ENCODE measurements around the gene CTAG1B. TPM values are rescaled to one million over a fixed set of nuclear protein-coding genes. Genes with fewer than 3 reads are reported as not detected.
A peak's percentile ranks its signal among the peaks of the same experiment; 100 is the strongest.
"Not testable (repeated sequence)": the region's sequence is repeated elsewhere in the genome, so short reads cannot be mapped to it uniquely, and the experiment has no call there.

Gene CTAG1B
- not detected in 2 replicates for total RNA-seq (2014; rRNA removed)
- not detected for polyA plus RNA-seq (2012)

DNA sequence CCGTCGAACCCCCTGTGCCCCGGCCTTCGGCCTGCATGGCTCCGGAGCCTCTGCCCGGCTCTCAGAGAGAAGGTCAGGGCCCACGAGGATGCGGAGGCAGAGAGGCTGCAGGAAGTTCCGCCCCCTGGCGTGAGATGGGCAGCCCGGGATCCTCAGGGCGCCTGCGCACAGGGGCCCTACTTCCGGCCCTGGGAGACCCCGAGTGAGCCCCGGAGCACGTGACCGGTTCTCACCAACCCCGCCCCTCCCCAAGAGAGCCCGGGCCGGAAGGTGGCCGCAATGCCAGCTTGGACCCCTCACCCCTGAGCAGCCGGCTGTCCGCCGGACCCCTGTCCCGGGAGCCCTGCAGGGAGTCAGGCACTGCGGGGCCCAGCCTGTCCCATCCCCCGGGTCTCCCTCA lies at the start of gene CTAG1B:
CTAG1B (minus strand) TSS at position 101 of the 400 bp plus-strand sequence; CDS start at position 37, 64 bp downstream.
- DNase-seq (ENCODE audit: low read depth): not testable (repeated sequence)

GRCh38 chrX:154661899-154662298 lies 42.8 kb upstream of the CTAG1B start:
- no peak for DNase-seq (ENCODE audit: low read depth)

DNA sequence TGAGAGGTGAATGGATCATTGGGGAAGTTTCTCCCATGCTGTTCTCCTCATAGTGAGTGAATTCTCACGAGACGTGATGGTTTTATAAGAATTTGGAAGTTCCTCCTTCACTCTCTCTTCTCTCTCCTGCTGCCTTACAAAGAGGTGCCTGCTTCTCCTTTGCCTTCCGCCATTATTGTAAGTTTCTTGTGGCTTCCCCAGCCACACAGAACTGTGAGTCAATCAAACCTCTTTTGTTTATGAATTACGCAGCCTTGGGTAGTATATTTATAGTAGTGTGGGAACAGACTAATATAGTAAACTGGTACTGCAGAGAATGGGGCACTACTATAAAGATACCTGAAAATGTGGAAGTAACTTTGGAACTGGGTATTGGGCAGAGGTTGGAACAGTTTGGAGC lies 42.1 kb upstream of the CTAG1B start:
- DNase-seq (ENCODE audit: low read depth): no peak

DNA sequence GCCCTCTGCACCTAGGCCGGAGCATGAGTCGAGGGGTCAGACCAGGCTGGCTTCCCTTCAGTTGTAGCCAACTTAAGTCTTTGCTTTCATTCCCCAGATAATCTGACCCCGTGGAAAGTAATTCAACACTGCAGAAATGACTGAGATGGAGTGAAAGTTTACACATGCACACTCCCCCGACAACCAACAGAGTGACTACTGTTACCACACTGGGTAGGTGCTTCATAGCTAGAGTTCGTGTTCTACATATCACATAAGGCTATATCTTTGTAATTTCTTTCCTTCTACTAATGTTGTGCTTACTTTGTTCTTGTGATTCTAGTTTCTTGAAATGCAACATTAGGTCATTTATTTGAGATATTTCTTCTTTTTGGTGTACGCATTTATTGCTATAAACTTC lies 41.5 kb upstream of the CTAG1B start:
- no peak for DNase-seq (ENCODE audit: low read depth)

DNA sequence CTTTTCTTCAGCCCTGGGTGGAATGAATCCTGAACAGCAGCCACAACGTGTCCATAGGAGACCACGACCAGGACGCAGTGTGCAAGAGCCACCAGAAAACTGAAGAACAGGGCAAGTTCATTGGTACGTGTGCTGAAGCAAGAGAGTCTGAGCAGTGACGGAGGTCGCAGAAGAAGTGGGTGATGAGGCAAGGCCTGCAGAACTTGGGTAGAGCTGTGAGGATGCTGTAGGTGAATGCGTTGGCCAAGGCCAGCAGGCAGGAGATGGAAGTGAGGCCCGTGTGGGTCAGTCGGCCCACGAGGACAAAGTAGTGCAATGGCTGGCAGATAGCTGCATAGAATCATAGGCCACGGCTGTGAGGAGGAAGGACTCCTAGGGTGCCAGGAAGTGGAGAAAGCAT lies 39.9 kb upstream of the CTAG1B start:
- DNase-seq (ENCODE audit: low read depth): no peak

- DNase-seq (ENCODE audit: low read depth): no peak
These were observed 39.1 kb upstream of the CTAG1B start for GRCh38 chrX:154658187-154658586.

GRCh38 chrX:154657226-154657805 lies 38.2 kb upstream of the CTAG1B start:
- DNase-seq (ENCODE audit: low read depth): no peak

DNA sequence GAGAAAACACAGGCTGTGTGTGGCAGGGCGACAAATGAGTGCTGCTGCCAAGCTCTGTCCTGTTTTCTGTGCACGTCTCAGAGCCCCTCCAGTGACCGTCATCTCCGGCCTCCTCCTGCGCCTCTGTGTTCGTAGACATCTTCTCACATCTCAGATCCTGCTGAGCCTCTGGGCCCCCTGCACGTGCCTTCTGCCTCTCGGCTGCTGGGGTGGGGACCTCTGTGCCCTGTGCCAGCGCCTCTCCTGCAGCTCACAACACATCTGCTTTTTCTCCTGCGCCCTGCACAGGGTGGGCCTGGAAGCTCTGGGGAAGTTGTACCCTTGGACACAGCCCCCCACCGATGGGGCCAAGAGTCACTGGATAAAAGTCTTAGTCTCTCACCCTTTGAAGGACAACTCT lies 36.7 kb upstream of the CTAG1B start:
- no peak for DNase-seq (ENCODE audit: low read depth)

GRCh38 chrX:154655346-154655745 lies 36.3 kb upstream of the CTAG1B start:
- no peak for DNase-seq (ENCODE audit: low read depth)

- no peak for DNase-seq (ENCODE audit: low read depth)
These were observed 35.8 kb upstream of the CTAG1B start for GRCh38 chrX:154654925-154655324.

DNA sequence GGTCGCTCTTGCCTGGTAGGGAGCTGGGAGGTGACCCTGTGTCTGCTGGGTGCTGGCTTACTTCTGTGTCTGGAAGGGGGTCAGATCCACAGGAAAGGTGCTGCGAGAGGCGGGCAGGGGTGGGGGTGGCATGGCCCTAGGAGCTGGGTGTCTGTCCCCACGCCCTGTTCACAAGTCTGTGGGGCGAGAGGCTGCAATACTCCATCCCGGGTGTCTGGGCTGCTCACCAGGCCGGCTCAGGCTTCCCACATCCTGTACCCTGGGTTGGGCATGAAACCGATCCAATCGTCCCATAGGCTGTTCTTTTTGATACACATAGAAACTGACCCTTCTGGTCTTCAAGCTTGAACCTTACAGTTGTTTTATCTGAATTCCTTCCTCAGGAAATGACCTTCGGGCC lies 35.3 kb upstream of the CTAG1B start:
- no peak for DNase-seq (ENCODE audit: low read depth)

- not testable (repeated sequence) for DNase-seq (ENCODE audit: low read depth)
These were observed 34.3 kb upstream of the CTAG1B start, which contains the start of gene CTAG2 for GRCh38 chrX:154653413-154653812. Gene CTAG2 (minus strand): TSS chrX:154653579. CDS start chrX:154653515, 64 bp downstream.

DNA sequence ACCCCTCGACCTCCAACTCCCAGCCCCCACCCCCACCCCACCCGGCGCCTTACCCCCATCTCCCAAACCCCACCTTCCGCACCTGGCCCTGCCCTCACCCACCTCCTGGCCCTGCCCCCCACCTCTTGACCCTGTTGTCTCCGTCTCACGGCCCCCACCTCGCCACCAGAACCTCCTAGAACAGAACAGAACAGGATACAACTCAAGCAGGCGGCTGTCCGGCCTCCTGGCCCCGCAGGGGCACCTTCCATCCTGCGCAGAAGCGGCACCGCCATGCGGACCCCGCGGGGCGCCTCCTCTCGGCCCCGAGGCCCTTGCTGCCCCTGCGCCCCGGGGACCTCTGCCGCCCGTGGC lies 33.9 kb upstream of the CTAG1B start:
- no peak for DNase-seq (ENCODE audit: low read depth)

GRCh38 chrX:154652311-154653047 lies 33.4 kb upstream of the CTAG1B start:
- no peak for DNase-seq (ENCODE audit: low read depth)

- DNase-seq (ENCODE audit: low read depth): no peak
These were observed 31.1 kb upstream of the CTAG1B start for GRCh38 chrX:154650221-154650510.

GRCh38 chrX:154649503-154650220 lies 30.6 kb upstream of the CTAG1B start:
- DNase-seq (ENCODE audit: low read depth): peak; percentile 2

DNA sequence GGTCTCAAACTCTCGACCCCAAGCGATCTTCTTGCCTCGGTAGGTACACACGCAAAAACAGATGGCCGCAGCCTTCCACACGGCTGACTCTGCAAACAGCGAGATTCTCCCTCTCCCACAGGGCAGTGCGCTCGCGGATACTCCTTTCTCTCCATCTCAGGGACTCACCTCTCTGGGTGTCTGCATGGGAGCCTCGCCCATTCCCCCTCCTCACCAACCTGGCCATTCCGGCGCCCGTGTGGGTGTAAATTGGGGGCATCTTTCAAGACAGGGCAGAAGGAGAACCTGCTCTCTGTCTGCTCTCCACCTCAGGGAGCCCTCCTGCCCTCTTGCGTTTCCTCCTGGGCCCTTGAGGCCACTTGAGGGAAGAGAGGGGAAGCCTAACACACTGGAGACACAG lies 29.8 kb upstream of the CTAG1B start:
- no peak for DNase-seq (ENCODE audit: low read depth)

GRCh38 chrX:154645745-154646378 lies 26.8 kb upstream of the CTAG1B start:
- not testable (repeated sequence) for DNase-seq (ENCODE audit: low read depth)

- DNase-seq (ENCODE audit: low read depth): not testable (repeated sequence)
These were observed 24.6 kb upstream of the CTAG1B start for GRCh38 chrX:154643708-154644107.

- DNase-seq (ENCODE audit: low read depth): not testable (repeated sequence)
These were observed 22.7 kb upstream of the CTAG1B start for GRCh38 chrX:154641740-154642139.

DNA sequence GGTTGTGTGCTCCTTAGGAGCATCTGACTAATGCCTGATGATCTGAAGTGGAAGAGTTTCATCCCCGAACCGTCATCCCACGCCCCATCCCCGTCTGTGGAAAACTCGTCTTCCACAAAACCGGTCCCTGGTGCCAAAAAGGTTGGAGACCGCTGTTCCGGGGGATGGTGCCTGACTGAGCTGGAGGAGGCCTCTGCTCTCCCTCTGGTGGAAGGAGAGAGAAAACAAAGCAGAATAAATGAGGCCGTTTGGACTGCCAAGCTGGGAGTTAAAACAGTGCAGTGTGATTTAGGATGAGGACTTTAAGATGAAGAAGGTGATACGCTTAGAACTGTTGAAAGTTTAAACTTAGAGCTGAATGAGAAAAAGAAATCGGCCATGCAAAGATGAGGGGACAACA lies 14.6 kb upstream of the CTAG1B start:
- DNase-seq (ENCODE audit: low read depth): not testable (repeated sequence)

- not testable (repeated sequence) for DNase-seq (ENCODE audit: low read depth)
These were observed 11.9 kb upstream of the CTAG1B start for GRCh38 chrX:154630949-154631348.

Data from LHCN-M2 (cell line).